Measurements from ENCODE around the gene SEPTIN6.

Gene SEPTIN6

DNA sequence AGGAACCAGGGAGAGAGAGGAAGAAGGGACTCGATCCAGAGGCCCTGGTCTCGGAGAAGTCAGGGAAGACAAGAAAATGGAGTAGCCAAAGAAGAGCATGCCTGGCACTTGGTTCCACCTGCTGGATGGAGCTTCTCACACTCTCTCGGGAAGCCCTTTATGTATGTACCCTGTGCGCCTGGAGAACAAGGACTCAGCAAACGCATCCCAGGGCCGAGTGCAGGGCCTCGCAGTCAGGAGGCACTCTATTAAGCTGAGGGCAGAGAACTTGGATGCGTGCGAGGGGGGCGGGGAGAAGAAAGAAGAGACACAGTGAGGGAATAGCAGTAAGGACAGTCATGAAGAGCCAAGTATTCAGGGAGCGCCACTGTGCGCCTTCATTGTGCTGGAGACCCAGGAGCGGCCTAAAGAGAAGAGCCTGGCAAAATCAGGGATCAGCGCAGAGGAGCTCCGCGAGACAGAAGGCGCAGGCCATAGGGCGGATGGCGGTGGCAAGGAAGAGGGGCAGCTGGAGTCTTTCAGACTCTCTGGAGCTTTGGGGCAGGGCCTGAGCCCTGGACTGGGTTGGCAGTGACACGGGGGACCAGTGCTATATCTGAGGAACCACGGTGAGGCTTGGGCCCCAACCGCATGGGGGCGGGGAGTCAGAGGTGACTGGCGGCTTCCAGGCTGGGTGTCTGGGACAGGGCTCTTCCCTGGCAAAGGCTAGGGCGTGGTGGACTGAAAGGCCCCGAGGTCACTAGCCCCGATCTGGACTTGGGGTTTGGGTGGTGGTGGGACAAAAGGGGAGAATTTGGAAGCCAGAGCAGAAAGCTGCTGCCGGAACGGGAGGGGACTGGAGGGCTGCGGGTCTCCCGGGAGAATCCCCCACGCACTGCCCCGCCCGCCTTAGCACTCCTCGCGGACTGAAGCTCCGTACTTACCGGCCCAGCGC is 1.9 kb upstream of the SEPTIN6 start:
- POLR2A ChIA-PET: interaction anchor here (1.2 kb wide), 1 partner anchor 97 kb away, joined by 3 read pairs; the partner anchor contains the start of gene RPL39
- DNase-seq (ENCODE audit: extremely low spot score): no peak
- CTCF ChIA-PET: interaction anchor here (0.6 to 1.8 kb wide), 3 partner anchors 11 to 104 kb away, joined by 3 to 9 read pairs (median 6); no protein-coding TSS in a partner anchor
- no peak for TF ChIP-seq FOXM1 (IDR thresholded peaks at IDR 0.05; ENCODE audit: borderline replicate concordance)
- no peak for TF ChIP-seq HDGF (IDR thresholded peaks at IDR 0.05; ENCODE audit: borderline replicate concordance)
- TF ChIP-seq SUZ12 (IDR thresholded peaks at IDR 0.05): no peak
- TF ChIP-seq ELF4 (IDR thresholded peaks at IDR 0.05): no peak
- no peak for TF ChIP-seq FOXA1 (IDR thresholded peaks at IDR 0.05)
- TF ChIP-seq L3MBTL2 (conservative IDR thresholded peaks at IDR 0.05): no peak
- no peak for TF ChIP-seq ZNF384 (IDR thresholded peaks at IDR 0.05)
- TF ChIP-seq ARNT (IDR thresholded peaks at IDR 0.05): no peak
- no peak for TF ChIP-seq FOXK2 (IDR thresholded peaks at IDR 0.05)
- no peak for TF ChIP-seq BHLHE40 (IDR thresholded peaks at IDR 0.05; ENCODE audit: borderline replicate concordance)
- TF ChIP-seq SP1 (IDR thresholded peaks at IDR 0.05): no peak
- TF ChIP-seq, protein P1, sequence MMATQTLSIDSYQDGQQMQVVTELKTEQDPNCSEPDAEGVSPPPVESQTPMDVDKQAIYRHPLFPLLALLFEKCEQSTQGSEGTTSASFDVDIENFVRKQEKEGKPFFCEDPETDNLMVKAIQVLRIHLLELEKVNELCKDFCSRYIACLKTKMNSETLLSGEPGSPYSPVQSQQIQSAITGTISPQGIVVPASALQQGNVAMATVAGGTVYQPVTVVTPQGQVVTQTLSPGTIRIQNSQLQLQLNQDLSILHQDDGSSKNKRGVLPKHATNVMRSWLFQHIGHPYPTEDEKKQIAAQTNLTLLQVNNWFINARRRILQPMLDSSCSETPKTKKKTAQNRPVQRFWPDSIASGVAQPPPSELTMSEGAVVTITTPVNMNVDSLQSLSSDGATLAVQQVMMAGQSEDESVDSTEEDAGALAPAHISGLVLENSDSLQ (IDR thresholded peaks at IDR 0.05): no peak
- TF ChIP-seq NFRKB (IDR thresholded peaks at IDR 0.05): no peak
- TF ChIP-seq CTBP1 (IDR thresholded peaks at IDR 0.05; ENCODE audit: borderline replicate concordance): no peak
- no peak for TF ChIP-seq LEF1 (IDR thresholded peaks at IDR 0.05; ENCODE audit: borderline replicate concordance)
- no peak for TF ChIP-seq TARDBP (IDR thresholded peaks at IDR 0.05)

DNA sequence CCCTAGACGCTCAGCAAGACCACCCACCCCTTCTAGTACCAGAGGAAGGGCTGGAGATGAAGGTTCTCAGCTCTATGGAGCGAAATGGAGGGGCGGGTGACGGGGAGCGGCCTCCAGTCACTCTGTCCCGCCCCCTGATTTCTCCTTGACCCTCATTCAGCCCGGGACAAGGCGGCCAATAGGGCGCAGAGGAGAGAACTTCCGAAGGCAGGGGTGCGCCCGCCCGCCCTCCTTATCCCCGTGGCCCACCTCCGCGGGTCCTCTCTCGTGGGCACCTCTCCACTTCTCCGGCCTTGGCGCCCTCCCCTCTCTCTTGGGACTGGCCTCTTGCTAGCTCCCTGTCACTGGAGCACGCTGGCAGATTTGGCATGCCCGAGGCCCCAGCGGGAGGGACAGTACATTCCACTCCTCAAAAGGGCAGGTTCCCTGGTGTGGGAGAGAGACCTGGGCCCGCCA is 1.1 kb upstream of the SEPTIN6 start:
- DNase-seq (ENCODE audit: extremely low spot score): no peak
- CTCF ChIA-PET: interaction anchor here (0.6 to 1.7 kb wide), 3 partner anchors 36 to 104 kb away, joined by 3 to 6 read pairs (median 4); no protein-coding TSS in a partner anchor
- TF ChIP-seq SUZ12 (IDR thresholded peaks at IDR 0.05) (no peak), FOXA1 (IDR thresholded peaks at IDR 0.05) (no peak), FOXK2 (IDR thresholded peaks at IDR 0.05) (no peak), BHLHE40 (IDR thresholded peaks at IDR 0.05; ENCODE audit: borderline replicate concordance) (no peak), LEF1 (IDR thresholded peaks at IDR 0.05; ENCODE audit: borderline replicate concordance) (no peak), TARDBP (IDR thresholded peaks at IDR 0.05) (no peak), ZNF384 (IDR thresholded peaks at IDR 0.05) (no peak), ELF4 (IDR thresholded peaks at IDR 0.05) (no peak), NFRKB (IDR thresholded peaks at IDR 0.05) (no peak)
- POLR2A ChIA-PET: interaction anchor here (0.7 kb wide), 1 partner anchor 8 kb away, joined by 3 read pairs; no protein-coding TSS in a partner anchor

DNA sequence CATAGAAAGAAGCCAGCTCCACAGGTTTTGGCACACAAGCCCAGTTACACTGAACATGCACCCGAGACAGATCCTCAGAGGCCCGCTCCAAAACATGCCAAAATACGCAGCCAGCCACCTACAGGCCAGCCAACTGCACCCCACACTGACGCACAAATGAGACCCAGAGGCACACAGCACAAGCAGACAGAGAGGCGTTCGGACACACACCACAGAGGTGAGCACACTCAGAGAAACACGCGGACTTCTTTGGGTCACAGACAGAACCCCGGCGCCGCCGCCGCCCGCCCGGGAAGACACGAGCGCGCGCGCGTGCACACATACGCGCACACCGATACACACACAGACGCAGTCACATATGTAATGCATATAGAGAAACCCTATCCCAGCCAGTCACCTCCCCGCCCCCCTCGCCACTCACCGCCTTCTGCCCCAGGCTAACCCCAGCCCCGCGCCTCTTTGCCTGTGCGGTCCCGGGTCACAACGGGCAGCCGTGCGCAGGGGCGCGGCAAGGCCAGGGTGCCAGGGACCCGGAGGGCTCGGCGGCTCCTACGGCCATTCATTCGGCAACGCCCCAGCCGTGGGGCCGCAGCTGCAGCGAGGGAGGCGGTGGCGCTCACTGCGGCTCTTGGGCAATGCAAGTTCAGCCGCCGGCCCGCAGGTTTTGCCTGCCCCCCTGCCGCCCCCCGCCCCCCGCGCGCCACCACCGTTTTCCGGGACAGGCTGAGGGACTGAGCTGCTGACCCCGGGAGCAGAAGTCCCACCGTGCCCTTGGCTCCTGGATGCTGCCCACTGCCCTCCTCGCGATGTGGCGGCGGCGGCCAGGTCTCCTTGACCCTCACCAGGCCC is 553 bp downstream of the SEPTIN6 start:
- peak; percentile 57 for DNase-seq (ENCODE audit: extremely low spot score)
- TF ChIP-seq NFRKB (IDR thresholded peaks at IDR 0.05) (no peak), ZNF384 (IDR thresholded peaks at IDR 0.05) (no peak)
- ChIA-PET POLR2A (interaction anchor here (1.0 to 1.8 kb wide), 10 partner anchors 15 to 118 kb away, joined by 3 to 11 read pairs (median 5); partner anchors contain the start of genes RPL39, SOWAHD and UBE2A), CTCF (interaction anchor here (1.7 kb wide), 1 partner anchor 83 kb away, joined by 4 read pairs; no protein-coding TSS in a partner anchor)

DNA sequence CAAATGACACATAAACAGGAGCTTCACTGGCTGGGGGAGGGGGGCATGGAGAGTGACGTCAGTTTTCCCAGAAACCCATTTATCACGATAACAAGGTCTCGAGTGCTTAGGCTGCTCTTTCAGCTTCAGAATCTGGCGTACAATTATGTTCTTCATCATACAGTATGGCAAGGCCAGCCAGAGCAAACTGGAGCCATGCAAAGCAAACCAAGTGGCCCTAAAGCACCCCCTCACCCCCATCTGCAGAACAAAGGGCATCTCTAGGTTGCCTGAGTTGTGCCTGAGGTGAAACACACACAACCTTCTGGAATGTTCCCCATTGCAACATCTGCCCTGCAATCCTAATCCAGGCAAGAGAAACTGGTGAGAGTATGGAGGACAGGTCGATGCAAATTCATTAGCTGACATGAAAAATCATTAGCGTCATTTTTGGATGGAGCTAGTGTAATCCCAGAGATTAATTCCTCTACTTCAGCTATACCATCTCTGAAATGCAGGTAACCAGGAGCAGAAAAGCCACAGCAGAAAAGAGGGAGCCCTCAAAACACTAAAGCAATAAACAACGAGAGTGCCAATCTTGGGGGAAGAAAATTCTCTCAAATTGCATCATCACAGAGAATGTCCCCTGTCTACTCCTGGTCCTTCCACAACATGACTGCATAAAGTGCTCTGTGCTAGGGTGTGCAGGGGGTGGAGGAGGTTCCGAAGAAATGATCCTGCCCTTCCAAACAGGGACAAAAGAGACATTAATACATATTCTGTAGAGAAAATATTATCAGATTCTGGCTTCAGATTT is 1.8 kb downstream of the SEPTIN6 start:
- DNase-seq (ENCODE audit: extremely low spot score): no peak
- TF ChIP-seq, protein P1 (IDR thresholded peaks at IDR 0.05): peak; percentile 60; the same call in 1 of the 2 replicates
- TF ChIP-seq ZNF384 (IDR thresholded peaks at IDR 0.05): no peak
- TF ChIP-seq ARNT (IDR thresholded peaks at IDR 0.05): no peak
- TF ChIP-seq NFRKB (IDR thresholded peaks at IDR 0.05): no peak
- no peak for TF ChIP-seq SP1 (IDR thresholded peaks at IDR 0.05)
- ChIA-PET CTCF (interaction anchor here (0.6 to 1.0 kb wide), 4 partner anchors 38 to 90 kb away, joined by 3 to 5 read pairs (median 4); partner anchors contain the start of gene NKRF), POLR2A (interaction anchor here (0.7 to 1.8 kb wide), 10 partner anchors 9 to 162 kb away, joined by 3 to 11 read pairs (median 4); partner anchors contain the start of genes RPL39 and UPF3B)

DNA sequence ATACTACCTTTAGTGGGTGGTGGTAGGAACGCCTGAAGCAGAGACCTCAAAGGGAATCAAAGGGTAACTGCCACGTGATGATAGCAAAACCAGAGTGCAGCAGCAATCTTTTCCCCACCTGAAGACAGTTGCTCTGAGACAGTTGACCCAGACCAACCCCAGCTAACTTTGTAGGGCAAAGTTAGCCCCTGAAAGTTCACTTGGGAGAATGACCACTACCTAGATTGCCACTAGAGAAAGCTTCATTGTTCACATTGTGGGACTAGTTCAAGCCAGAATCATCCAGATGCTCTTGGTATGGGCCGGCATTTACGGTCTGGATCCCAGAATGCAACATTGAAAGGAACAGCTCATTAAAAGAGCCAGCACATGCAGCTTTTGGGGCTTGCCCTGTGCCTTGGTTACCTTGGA is 4.1 kb downstream of the SEPTIN6 start:
- CTCF ChIA-PET: no interaction called here
- TF ChIP-seq BHLHE40 (IDR thresholded peaks at IDR 0.05; ENCODE audit: borderline replicate concordance): no peak
- POLR2A ChIA-PET: interaction anchor here (1.0 kb wide), 1 partner anchor 16 kb away, joined by 3 read pairs; no protein-coding TSS in a partner anchor
- DNase-seq (ENCODE audit: extremely low spot score): no peak
